A673 (cell line): Measurements from ENCODE around the gene ATOSA.

ENCODE experiments used
- EZH2 ChIP-seq: fragments of 200-600 bp; sonication (generic); IDR thresholded peaks from 2 replicates; pipeline ENCODE4 v1.6.1; 2017; ENCODE audit warnings: borderline replicate concordance, low read depth, mild to moderate bottlenecking, mixed read lengths, antibody characterized with exemption, low read length; ENCODE audit not compliant: poor library complexity, severe bottlenecking
- TF ChIP-seq, protein P1 (sequence below): fragments of 300-800, 200-600 bp; sonication (generic); conservative IDR thresholded peaks from 2 replicates; pipeline ENCODE4 v1.5.1; 2017; ENCODE audit warnings: low read depth, mild to moderate bottlenecking, antibody characterized with exemption, low read length, moderate library complexity, mixed read lengths

DNA sequence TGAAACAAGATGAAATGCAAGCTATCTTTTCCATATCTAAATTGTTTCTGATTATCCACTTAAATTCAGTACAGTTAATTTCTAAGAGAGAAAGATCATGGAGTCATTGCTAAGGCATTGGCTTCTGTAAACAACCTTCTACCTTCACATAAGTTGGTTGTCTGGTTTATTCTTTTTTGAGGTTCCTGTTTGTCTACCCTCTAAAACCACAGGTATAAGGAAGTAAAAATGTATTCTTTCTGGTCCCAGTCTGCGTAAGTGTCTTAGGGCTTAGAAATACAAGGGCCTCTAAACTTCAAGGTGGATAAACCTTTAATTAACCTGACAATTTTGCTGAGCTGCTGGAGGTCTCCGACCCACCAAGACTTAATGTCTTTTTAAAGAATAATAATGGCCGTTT lies 3.6 kb upstream of the ATOSA start:
- TF ChIP-seq, protein P1, sequence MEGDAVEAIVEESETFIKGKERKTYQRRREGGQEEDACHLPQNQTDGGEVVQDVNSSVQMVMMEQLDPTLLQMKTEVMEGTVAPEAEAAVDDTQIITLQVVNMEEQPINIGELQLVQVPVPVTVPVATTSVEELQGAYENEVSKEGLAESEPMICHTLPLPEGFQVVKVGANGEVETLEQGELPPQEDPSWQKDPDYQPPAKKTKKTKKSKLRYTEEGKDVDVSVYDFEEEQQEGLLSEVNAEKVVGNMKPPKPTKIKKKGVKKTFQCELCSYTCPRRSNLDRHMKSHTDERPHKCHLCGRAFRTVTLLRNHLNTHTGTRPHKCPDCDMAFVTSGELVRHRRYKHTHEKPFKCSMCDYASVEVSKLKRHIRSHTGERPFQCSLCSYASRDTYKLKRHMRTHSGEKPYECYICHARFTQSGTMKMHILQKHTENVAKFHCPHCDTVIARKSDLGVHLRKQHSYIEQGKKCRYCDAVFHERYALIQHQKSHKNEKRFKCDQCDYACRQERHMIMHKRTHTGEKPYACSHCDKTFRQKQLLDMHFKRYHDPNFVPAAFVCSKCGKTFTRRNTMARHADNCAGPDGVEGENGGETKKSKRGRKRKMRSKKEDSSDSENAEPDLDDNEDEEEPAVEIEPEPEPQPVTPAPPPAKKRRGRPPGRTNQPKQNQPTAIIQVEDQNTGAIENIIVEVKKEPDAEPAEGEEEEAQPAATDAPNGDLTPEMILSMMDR: no peak
- TF ChIP-seq EZH2: no peak
